Measurements from ENCODE around the gene CACUL1. TPM values are rescaled to one million over a fixed set of nuclear protein-coding genes. Genes with fewer than 3 reads are reported as not detected.
"Not testable (repeated sequence)": the region's sequence is repeated elsewhere in the genome, so short reads cannot be mapped to it uniquely, and the experiment has no call there.

Gene CACUL1
- total and polyA plus RNA-seq, 2 donors from 2014 or later, result 5.3 to 39.3 TPM

- Histone ChIP-seq H3K9ac (ENCODE audit: low read length in 3 of 3) (no peak overlapping the region), H3K36me3 (ENCODE audit: control insufficient read depth in 2 of 3, insufficient read depth in 3 of 3, low read length in 3 of 3) (no peaks in the 10 kb centered on the region), H3K27ac (ENCODE audit: low read depth in 2 of 2, low read length in 2 of 2) (no peak overlapping the region), H3K4me3 (ENCODE audit: low read length in 3 of 3) (no peak overlapping the region), H3K9me3 (ENCODE audit: control insufficient read depth in 2 of 3, insufficient read depth in 1 of 3, low read length in 3 of 3) (peaks cover 0 to 10% (median 2%) of the 10 kb centered on the region in 3 donors), H3K27me3 (ENCODE audit: control insufficient read depth, insufficient read depth, low read length) (no peaks in the 10 kb centered on the region), H3K4me1 (ENCODE audit: control insufficient read depth in 2 of 3, insufficient read depth in 2 of 3, low read depth in 1 of 3, low read length in 3 of 3) (no peaks in the 10 kb centered on the region)
- intact Hi-C loops (cut with DNase I), result no loop called here
- no peak for DNase-seq
- FAIRE-seq, result no peak
- no peak for TF ChIP-seq CTCF (IDR thresholded peaks at IDR 0.05; ENCODE audit: borderline replicate concordance, extremely low read depth, insufficient read depth)
These were observed 92.3 kb downstream of the CACUL1 start for GRCh38 chr10:118662228-118663035.

- Histone ChIP-seq H3K36me3 (ENCODE audit: control insufficient read depth in 2 of 3, insufficient read depth in 3 of 3, low read length in 3 of 3) (no peaks in the 10 kb centered on the region), H3K4me3 (ENCODE audit: low read length in 3 of 3) (no peak overlapping the region), H3K27me3 (ENCODE audit: control insufficient read depth, insufficient read depth, low read length) (no peaks in the 10 kb centered on the region), H3K4me1 (ENCODE audit: control insufficient read depth in 2 of 3, insufficient read depth in 2 of 3, low read depth in 1 of 3, low read length in 3 of 3) (no peaks in the 10 kb centered on the region), H3K27ac (ENCODE audit: low read depth in 2 of 2, low read length in 2 of 2) (no peak overlapping the region), H3K9me3 (ENCODE audit: control insufficient read depth in 2 of 3, insufficient read depth in 1 of 3, low read length in 3 of 3) (peaks cover 0 to 14% (median 2%) of the 10 kb centered on the region in 3 donors), H3K9ac (ENCODE audit: low read length in 3 of 3) (no peak overlapping the region)
- DNase-seq, result no peak
- no peak for FAIRE-seq
- TF ChIP-seq CTCF (IDR thresholded peaks at IDR 0.05; ENCODE audit: borderline replicate concordance, extremely low read depth, insufficient read depth), result no peak
- intact Hi-C loops (cut with DNase I), result no loop called here
These were observed 96.0 kb downstream of the CACUL1 start for GRCh38 chr10:118658762-118659161.

DNA sequence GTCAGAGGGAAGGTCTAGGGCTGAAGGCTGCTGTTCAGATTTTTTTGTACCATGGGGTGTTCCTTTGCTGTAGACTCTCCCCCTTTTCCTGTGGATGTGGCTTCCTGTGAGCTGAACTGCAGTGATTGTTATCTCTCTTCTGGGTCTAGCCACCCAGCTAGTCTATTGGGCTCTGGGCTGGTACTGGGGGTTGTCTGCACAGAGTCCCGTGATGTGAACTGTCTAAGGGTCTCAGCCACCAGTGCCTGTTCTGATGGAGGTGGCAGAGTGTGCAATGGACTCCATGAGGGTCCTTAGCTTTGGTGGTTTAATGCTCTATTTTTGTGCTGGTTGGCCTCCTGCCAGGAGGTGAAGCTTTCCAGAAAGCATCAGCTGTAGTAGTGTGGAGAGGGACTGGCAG, 96.6 kb downstream of the CACUL1 start:
- H3K27me3 ChIP-seq (ENCODE audit: control insufficient read depth, insufficient read depth, low read length); H3K4me3 ChIP-seq (ENCODE audit: low read length in 3 of 3); H3K27ac ChIP-seq (ENCODE audit: low read depth in 2 of 2, low read length in 2 of 2); H3K36me3 ChIP-seq (ENCODE audit: control insufficient read depth in 2 of 3, insufficient read depth in 3 of 3, low read length in 3 of 3); H3K4me1 ChIP-seq (ENCODE audit: control insufficient read depth in 2 of 3, insufficient read depth in 2 of 3, low read depth in 1 of 3, low read length in 3 of 3); intact Hi-C loops (cut with DNase I); FAIRE-seq; H3K9ac ChIP-seq (ENCODE audit: low read length in 3 of 3); DNase-seq: not testable (repeated sequence)
- peaks cover 0 to 14% (median 2%) of the 10 kb centered on the region in 3 donors for H3K9me3 ChIP-seq (ENCODE audit: control insufficient read depth in 2 of 3, insufficient read depth in 1 of 3, low read length in 3 of 3)

- DNase-seq; intact Hi-C loops (cut with DNase I); H3K27ac ChIP-seq (ENCODE audit: low read depth in 2 of 2, low read length in 2 of 2); H3K27me3 ChIP-seq (ENCODE audit: control insufficient read depth, insufficient read depth, low read length); FAIRE-seq; H3K4me3 ChIP-seq (ENCODE audit: low read length in 3 of 3); H3K9ac ChIP-seq (ENCODE audit: low read length in 3 of 3); H3K36me3 ChIP-seq (ENCODE audit: control insufficient read depth in 2 of 3, insufficient read depth in 3 of 3, low read length in 3 of 3); H3K9me3 ChIP-seq (ENCODE audit: control insufficient read depth in 2 of 3, insufficient read depth in 1 of 3, low read length in 3 of 3); H3K4me1 ChIP-seq (ENCODE audit: control insufficient read depth in 2 of 3, insufficient read depth in 2 of 3, low read depth in 1 of 3, low read length in 3 of 3): not testable (repeated sequence)
These were observed 109.5 kb downstream of the CACUL1 start for GRCh38 chr10:118645294-118645693.
